Right hindlimb (tissue), 1 donor: Measurements from ENCODE around the gene PROB1.
"Not testable (repeated sequence)": the region's sequence is repeated elsewhere in the genome, so short reads cannot be mapped to it uniquely, and the experiment has no call there.

Source experiments
- DNase-seq: peaks from one replicate; pipeline ENCODE4 v3.0.0-alpha.2; 2018

Gene PROB1

GRCh38 chr5:139391570-139392323 lies 3.2 kb downstream of the PROB1 start:
- no peak for DNase-seq

GRCh38 chr5:139390639-139391569 lies 4.0 kb downstream of the PROB1 start:
- no peak for DNase-seq

GRCh38 chr5:139389701-139390638 lies 4.9 kb downstream of the PROB1 start, which contains the start of gene MZB1:
Gene MZB1 (minus strand): TSS chr5:139389913. CDS start chr5:139389856, 57 bp downstream.
- no peak for DNase-seq

GRCh38 chr5:139388198-139388821 lies 6.6 kb downstream of the PROB1 start:
- no peak for DNase-seq

GRCh38 chr5:139387611-139388197 lies 7.2 kb downstream of the PROB1 start:
- DNase-seq: no peak

GRCh38 chr5:139386956-139387355 lies 7.9 kb downstream of the PROB1 start:
- DNase-seq: not testable (repeated sequence)

- no peak for DNase-seq
Measured at GRCh38 chr5:139386050-139386438, 8.9 kb downstream of the PROB1 start.

- DNase-seq: no peak
Measured at GRCh38 chr5:139385061-139386049, 9.5 kb downstream of the PROB1 start.

GRCh38 chr5:139384591-139385051 lies 10.3 kb downstream of the PROB1 start:
- no peak for DNase-seq

GRCh38 chr5:139383993-139384590 lies 10.8 kb downstream of the PROB1 start:
- no peak for DNase-seq

- no peak for DNase-seq
Measured at GRCh38 chr5:139383275-139383992, 11.5 kb downstream of the PROB1 start, which contains the start of gene SLC23A1. Gene SLC23A1 (minus strand): TSS chr5:139383297. CDS start chr5:139383253, 44 bp downstream.

GRCh38 chr5:139382807-139383206 lies 12.1 kb downstream of the PROB1 start:
- DNase-seq: no peak

GRCh38 chr5:139381837-139382761 lies 12.8 kb downstream of the PROB1 start:
- DNase-seq: no peak

GRCh38 chr5:139379626-139380449 lies 15.1 kb downstream of the PROB1 start:
- DNase-seq: no peak

- DNase-seq: no peak
Measured at GRCh38 chr5:139378941-139379361, 16.0 kb downstream of the PROB1 start.

GRCh38 chr5:139378101-139378825 lies 16.6 kb downstream of the PROB1 start:
- no peak for DNase-seq
